Stimulated activated CD8-positive, alpha-beta memory T cell treated with anti-CD3 and anti-CD28 coated beads, Interleukin-7, amount 100 ng/mL, for 4 hours (primary cell): Measurements from ENCODE around the gene RPS23.

Experiments used
- DNase-seq, 2 donors: peaks; one replicate each; pipeline ENCODE4 v3.0.0-alpha.2; 2020; ENCODE audit warnings: low read depth in 2 of 2

Gene RPS23

DNA sequence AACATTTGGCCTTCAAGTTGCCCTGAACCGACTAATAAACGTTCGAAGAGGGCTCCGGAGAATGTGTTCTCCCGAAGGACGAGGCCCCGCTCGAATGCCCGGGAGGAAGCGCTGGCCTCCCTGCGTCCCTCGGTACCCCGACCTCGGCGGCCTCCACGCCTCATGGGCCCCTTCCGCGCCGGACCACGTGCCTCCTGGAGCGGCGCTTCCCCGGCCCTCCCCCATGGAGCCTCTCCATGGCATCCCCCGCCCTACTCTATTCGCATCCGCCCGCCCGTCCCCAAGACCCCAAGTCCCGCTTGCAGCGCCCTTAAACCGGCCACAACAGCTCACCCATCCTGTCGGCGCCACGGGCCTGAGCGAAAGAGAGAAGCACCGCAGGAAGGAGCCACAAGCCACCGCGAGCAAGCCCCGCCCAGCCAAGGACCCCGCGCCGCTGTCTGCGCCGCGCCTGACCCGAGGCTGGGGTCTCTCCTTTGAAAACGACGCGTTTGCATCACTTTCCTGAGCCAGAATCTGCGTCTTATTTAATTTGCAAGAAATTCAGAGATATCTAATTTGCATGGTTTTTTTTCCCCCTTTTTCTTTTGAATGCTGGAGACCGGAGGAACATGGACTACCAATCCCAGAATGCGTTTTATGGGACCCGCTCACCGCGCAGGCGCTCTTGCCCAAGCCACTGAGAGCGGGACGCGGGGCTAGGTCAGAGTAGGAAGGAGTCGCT lies at the start of gene RPS23:
Gene RPS23, minus strand, starts transcription at position 368 of the 724 bp plus-strand sequence. Its CDS starts 31 bp downstream, at position 337.
- peak; percentile 82 to 84 for DNase-seq

- no peak for DNase-seq
Measured at GRCh38 chr5:82327941-82328340, 49.8 kb upstream of the RPS23 start.

DNA sequence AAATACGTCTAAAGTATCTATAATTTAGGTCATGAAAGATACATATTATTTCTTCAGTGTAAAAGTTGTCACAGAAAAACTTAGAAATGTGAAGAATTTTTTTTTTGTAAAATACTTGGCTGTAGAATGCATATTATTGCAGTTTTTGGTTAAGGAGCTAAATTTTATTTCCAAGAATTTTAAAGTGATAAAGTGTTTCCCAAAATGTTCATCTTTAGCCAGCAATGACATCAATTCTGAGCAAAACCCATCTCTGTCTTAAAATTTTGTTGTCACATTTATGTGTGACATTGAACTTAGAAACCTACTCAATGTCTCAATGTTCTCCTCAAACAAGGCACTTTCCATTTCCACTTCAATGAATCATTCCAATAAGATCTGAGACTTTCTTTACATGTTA lies 47.8 kb upstream of the RPS23 start:
- no peak for DNase-seq

- DNase-seq = no peak
Measured at GRCh38 chr5:82325155-82325554, 47.0 kb upstream of the RPS23 start.

DNA sequence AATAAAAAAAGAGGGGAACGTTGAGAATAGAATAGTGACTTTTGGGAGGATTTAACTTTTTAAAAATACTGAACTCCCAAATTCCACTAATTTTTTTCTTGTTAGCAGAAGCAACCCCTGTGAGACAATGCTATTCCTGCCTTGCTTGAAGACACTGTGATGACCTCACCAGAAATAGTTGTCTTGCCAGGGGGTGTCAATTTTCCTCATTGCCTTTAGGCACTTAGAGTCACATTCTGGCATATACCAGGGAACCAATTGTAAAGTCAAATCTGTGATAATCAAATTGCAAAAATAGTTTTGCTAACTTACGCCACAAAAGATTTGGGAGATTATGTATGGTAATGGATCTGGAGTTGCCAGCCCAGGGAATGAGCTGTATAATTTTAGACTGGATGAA lies 42.8 kb upstream of the RPS23 start:
- DNase-seq = no peak

- no peak for DNase-seq
Measured at GRCh38 chr5:82319651-82320376, 41.7 kb upstream of the RPS23 start.

DNA sequence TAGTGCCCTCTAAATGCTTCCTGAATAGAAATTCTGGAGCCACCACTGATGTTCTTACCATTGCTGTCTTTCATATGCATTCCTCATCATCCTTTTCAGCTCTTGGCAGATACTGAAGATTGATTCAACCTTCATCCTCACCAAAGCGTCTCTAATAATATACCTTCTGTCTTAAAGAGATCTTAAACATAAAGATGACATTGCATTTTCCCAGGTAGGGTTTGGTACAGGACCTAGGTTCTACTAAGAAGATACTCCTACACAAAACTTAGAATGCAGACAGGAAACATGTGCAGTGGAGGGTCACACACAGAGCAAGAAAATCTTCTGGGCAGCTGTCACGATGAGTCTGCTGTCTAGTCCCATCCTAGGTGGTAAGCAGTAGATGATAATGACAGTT lies 41.0 kb upstream of the RPS23 start:
- no peak for DNase-seq

DNA sequence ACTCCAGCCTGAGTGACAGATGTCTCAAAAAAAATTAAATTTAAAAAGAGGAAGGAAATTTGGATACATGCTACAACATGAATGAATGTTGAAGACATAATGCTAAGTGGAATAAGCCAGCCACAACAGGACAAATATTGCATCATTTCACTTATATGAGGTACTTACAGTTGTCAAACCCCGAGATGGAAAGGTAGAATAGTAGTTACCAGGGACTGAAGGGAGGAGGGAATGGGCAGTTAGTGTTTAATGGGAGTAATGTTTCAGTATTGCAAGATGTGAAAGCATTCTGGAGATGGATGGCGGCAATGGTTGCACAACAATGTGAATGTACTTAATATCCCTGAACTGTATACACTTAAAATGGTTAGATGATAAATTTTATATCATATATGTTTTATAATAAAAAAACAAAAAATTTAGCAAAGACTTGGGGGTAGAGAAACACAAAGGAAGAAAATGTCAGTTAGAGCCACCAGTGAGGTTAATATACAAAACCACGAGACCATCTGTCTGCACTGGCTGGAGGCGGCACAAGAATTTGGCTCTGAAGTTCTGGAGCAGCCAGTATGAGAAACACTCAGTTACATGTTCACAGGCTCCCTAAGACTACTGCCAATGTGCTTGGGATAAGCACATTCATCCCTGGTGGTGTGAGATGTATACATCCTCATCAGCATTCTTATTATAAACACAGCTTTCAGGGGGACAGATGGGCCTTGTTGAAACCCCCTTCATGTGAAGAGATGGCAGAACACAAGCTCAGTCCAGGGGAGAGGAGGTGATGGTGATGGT lies 37.0 kb upstream of the RPS23 start:
- DNase-seq = no peak

DNA sequence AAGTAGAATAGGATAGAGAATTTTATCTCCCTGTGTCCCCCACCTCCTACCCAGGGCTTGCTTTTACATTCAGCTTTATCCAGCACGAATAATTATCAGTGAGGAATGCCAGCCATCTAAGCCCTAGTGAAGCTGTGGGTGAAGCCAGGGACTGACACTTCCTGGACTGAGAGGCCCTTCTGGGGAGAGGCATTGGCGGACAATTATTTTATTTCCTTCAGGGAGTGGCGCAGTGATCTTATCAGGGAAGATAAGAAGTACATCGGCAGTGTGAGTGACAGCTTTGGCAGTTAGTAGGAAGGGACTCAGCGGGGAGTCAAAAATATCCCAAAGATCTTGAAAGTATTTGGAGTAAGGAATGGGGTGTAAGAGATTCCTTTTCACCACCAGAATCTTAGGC lies 34.9 kb upstream of the RPS23 start:
- DNase-seq = no peak

DNA sequence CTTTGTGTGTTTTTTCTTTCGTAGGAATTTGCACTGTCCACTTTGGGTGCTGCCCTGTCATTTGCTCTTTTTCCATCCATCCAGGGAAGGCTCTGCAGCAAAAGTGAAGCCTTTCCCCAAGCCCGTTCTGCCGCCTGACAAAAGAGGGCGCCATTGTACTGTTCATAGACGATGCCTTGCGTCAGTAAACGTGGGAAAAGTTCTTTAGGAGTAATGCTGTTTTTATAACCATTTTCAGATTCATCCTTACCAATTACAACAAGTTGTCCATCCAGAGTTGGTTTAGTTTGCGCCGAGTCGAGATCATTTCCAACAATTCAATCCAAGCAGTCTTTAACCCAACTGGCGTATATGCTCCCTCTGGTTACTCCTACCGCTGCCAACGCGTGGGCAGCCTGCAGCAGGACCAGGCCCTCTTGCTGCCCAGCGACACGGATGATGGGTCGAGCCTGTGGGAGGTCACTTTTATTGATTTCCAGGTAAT lies 34.3 kb upstream of the RPS23 start:
- DNase-seq = no peak

DNA sequence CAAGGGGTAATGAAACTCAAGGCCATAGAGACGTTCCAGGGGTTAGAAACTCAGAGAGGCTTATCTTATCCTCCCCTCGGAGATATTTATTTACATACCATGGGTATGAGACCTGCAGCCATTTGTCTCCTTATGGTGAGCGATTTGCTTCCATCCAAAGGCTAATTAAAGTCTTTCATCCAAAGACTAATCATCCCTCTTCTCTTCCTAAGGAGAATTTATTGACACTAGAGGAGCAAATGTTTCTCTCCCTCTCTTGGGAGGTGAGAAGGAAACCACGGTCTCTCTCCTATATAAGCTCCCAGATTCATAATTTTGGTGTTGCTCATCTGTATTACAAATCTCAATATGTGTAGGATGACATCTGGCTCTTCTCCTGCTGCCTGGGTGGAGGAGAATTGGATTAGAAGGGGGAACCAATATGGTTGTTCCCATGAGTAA lies 31.0 kb upstream of the RPS23 start:
- DNase-seq = no peak

- DNase-seq = no peak
Measured at GRCh38 chr5:82308416-82308815, 30.3 kb upstream of the RPS23 start.

DNA sequence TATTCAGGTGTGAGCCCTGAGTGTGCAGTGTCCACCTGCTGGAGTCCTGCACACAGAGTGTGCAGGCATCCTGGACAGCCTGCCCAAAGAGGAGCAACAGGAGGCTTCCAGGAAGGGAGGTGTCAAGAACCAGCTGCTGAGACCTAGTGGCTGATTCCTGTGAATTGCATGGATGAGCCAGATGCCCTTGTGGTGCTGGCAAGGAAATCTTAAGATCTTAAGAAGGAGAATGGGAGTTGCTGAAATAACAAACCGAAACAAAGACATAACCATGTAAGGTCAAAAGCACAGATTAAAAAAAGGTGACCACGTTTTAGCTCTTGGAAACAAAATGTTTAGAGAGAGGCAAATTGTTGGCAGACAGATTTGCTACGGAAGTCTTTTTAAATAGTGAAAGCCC lies 29.3 kb upstream of the RPS23 start:
- DNase-seq = no peak

DNA sequence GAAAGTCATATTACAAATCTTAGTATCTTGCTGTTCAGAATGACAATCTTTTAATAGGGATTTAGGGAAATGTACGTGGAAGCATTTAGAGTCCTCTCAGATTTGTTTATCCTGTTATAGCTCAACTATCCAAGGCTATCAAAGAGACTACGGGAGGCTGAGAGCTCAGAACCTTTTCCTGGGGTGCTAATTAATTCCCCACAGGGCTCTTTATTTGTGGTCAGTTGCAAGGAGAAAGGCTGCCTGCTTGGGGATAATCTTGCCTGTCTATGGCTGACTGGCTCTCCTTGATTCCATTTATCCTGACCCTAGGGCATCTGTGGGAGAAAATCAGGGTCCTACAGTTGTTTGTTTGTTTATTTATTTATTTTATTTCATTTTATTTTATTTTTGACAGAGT lies 28.0 kb upstream of the RPS23 start:
- no peak for DNase-seq

- DNase-seq = no peak
Measured at GRCh38 chr5:82301190-82301589, 23.0 kb upstream of the RPS23 start.

DNA sequence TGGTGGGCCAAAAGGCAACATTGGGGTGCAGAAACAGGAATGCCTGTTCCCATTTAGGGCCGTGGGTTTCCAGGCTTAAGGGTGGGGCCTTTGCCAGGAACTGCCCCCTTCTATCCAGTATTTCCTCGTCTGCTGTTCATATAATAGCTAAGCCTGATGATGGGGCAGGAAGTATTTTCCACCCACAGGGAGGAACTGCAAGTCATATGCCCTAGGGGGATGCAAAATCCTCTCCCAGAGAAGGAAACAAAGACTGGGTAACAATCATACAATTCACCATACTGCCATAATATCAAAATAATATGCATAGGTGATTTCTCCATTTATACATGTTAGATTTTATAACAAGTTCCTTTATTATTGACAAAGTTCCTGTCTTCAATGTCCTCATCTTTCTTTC lies 20.5 kb upstream of the RPS23 start:
- DNase-seq = no peak

GRCh38 chr5:82297711-82298110 lies 19.6 kb upstream of the RPS23 start:
- DNase-seq = no peak

GRCh38 chr5:82296929-82297328 lies 18.8 kb upstream of the RPS23 start:
- DNase-seq = no peak

GRCh38 chr5:82295959-82296531 lies 17.9 kb upstream of the RPS23 start:
- no peak for DNase-seq

DNA sequence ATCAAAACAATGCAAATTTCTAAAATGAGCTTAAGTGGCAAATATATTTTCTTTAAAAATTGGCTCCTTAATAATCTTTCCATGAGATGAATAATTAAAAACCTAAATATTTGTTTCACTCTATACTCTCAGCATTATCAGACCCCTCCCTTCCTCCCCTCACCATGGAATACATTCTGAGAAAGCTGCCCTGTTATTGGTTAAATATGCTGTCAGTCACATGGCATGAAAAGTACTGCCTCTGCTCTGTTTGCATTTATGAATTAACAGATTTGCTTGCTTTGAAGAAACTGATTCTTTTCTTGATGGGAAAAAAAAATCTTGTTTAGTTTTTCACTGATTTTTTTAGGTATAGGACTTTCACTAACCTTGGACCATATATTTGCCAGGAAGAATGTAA lies 17.0 kb upstream of the RPS23 start:
- DNase-seq = no peak

- no peak for DNase-seq
Measured at GRCh38 chr5:82291420-82291819, 13.3 kb upstream of the RPS23 start.

DNA sequence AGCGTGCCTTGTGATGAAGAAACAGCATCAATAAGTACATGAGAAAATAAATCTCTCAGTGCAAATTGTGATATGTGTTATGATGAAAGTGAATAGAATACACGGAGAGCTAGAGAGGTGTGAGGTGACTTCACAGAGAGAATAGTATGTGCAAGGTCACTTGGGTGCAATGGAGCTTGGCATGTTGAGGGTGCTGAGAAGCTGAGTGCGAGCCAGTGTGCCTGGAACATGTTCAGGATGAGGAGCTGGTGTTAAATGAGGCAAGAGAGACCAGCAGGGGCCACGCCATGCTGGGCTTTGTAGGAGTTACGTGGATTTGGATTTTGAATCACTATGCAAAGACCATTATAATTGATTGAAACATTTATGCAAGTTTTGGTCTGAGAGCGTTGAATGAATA lies 12.8 kb upstream of the RPS23 start:
- DNase-seq = no peak
